Panc1 (cell line): ENCODE measurements around the gene NFATC2. TPM values are rescaled to one million over a fixed set of nuclear protein-coding genes. Genes with fewer than 3 reads are reported as not detected.

Experiments used
- ATAC-seq: fragments of 200-7000 bp; cut with Tn5 transposase; 2 replicates; pipeline ENCODE4 v1.9.1; 2020; ENCODE audit warnings: mild to moderate bottlenecking, moderate library complexity
- BruUV-seq: library from RNA; stranded (reverse); fragments of 400-500 nt; replicated peaks from 2 replicates; lab custom pipeline; 2021; lab: Mats Ljungman, UMichigan
- CTCF ChIA-PET: fragments of 300-600 bp; sonication (Branson Sonifier 250); formaldehyde crosslinking; loops from one replicate; lab custom pipeline; 2022; ENCODE audit warnings: antibody characterized with exemption; lab: Charles Lee
- POLR2A ChIA-PET: fragments of 300-600 bp; sonication (Branson Sonifier 250); formaldehyde crosslinking; loops from one replicate; lab custom pipeline; 2022; ENCODE audit warnings: antibody characterized with exemption; lab: Charles Lee
- DNase-seq: peaks from one replicate; pipeline ENCODE4 v3.0.0-alpha.2; 2010; ENCODE audit warnings: low read depth, low spot score
- H3K27ac ChIP-seq: 2 replicates; pipeline ENCODE4 v1.5.1; 2011; ENCODE audit warnings: mild to moderate bottlenecking, low read length, inconsistent platforms
- H3K27me3 ChIP-seq: fragments of 200-500 bp; sonication (Bioruptor generic); 2 replicates; pipeline ENCODE4 v1.6.0; 2014; ENCODE audit warnings: low read length, inconsistent platforms; ENCODE audit not compliant: control insufficient read depth, insufficient read depth
- H3K36me3 ChIP-seq: fragments of 200-500 bp; sonication (Bioruptor generic); 2 replicates; pipeline ENCODE4 v1.5.1; 2014; ENCODE audit warnings: inconsistent platforms, mild to moderate bottlenecking, low read length, moderate library complexity; ENCODE audit not compliant: control insufficient read depth, insufficient read depth
- H3K4me1 ChIP-seq: 2 replicates; pipeline ENCODE4 v1.5.1; 2011; ENCODE audit warnings: inconsistent platforms, mild to moderate bottlenecking, low read length, moderate library complexity; ENCODE audit not compliant: control insufficient read depth, insufficient read depth
- H3K4me3 ChIP-seq, 2 experiments: 2 replicates each; pipeline ENCODE4 v1.5.1; 2011 to 2012; ENCODE audit warnings: low read depth in 2 of 2, low read length in 2 of 2, mild to moderate bottlenecking in 2 of 2, inconsistent platforms in 1 of 2, moderate library complexity in 1 of 2
- H3K9me3 ChIP-seq: fragments of 200-500 bp; sonication (Bioruptor generic); 2 replicates; pipeline ENCODE4 v1.5.1; 2014; ENCODE audit warnings: low read depth, mild to moderate bottlenecking, inconsistent platforms, low read length, moderate library complexity; ENCODE audit not compliant: control insufficient read depth, insufficient read depth
- CTCF ChIP-seq: fragments of 450-650 bp; IDR thresholded peaks from 2 replicates; pipeline ENCODE4 v1.5.1; 2017; ENCODE audit warnings: mild to moderate bottlenecking
- POLR2AphosphoS5 ChIP-seq: IDR thresholded peaks from 2 replicates; pipeline ENCODE4 v1.6.1; 2012; ENCODE audit warnings: mild to moderate bottlenecking, low read depth, low read length, moderate library complexity
- REST ChIP-seq, 2 experiments: IDR thresholded peaks; 2 replicates each; pipeline ENCODE4 v1.6.1; 2011 to 2012; ENCODE audit warnings: low read depth in 2 of 2, control low read depth in 1 of 2, low read length in 1 of 2, mild to moderate bottlenecking in 1 of 2, moderate library complexity in 1 of 2; ENCODE audit not compliant: insufficient read depth in 1 of 2
- SIN3A ChIP-seq: IDR thresholded peaks from 2 replicates; pipeline ENCODE4 v1.6.1; 2012; ENCODE audit warnings: low read depth, mild to moderate bottlenecking, low read length, moderate library complexity, borderline replicate concordance; ENCODE audit not compliant: insufficient read depth
- TCF7L2 ChIP-seq: IDR thresholded peaks from 2 replicates; pipeline ENCODE4 v1.6.1; 2011; ENCODE audit warnings: mild to moderate bottlenecking, low read depth, low read length, inconsistent platforms
- in situ Hi-C: cut with HindIII; loops from 2 replicates; pipeline ENCODE4 v1.10.0; 2016; ENCODE audit warnings: low sequenced_read_pairs, low pct_unique_long_range_greater_than_20kb
- intact Hi-C: fragments of 100-400 bp; cut with micrococcal nuclease; formaldehyde crosslinking; loops from one replicate; pipeline ENCODE4 v1.10.0; 2022; ENCODE audit not compliant: unreplicated experiment
- total RNA-seq: library from RNA; stranded (reverse); gene quantifications from one replicate; pipeline ENCODE4 v1.2.1, GENCODE V29; 2021; ENCODE audit not compliant: unreplicated experiment

NFATC2 gene
- total RNA-seq, 1 experiment from 2014 or later, result 10.6 TPM

GRCh38 chr20:51565298-51566144 lies 23.0 kb upstream of the NFATC2 start:
- DNase-seq, result no peak

More at GRCh38 chr20:51565298-51566144, 23.0 kb upstream of the NFATC2 start:
- in situ Hi-C loops (no loop called here), intact Hi-C loops (loop anchor here (10.0 kb wide), 1 partner anchor 111 kb away; no protein-coding TSS in a partner anchor)
- BruUV-seq, result no TSS peak
- no peaks in the 10 kb centered on the region for H3K27me3 ChIP-seq
- no peak for ATAC-seq
- no peak overlapping the region for H3K4me3 ChIP-seq
- H3K27ac ChIP-seq, result peak overlapping the region; percentile 66
- TF ChIP-seq TCF7L2, result no peak
- no peak for TF ChIP-seq CTCF
- TF ChIP-seq SIN3A, result no peak
- TF ChIP-seq POLR2AphosphoS5, result no peak
- no peak for TF ChIP-seq REST (IDR thresholded peaks at IDR 0.05; ENCODE audit: insufficient read depth in 1 of 2, low read depth in 2 of 2, low read length in 1 of 2)
- ChIA-PET POLR2A (no interaction called here), CTCF (interaction anchor here (0.6 kb wide), 1 partner anchor 550 kb away, joined by 3 read pairs; no protein-coding TSS in a partner anchor)
- H3K4me1 ChIP-seq, result peaks cover 46% of the 10 kb centered on the region
- H3K36me3 ChIP-seq, result no peaks in the 10 kb centered on the region
- no peaks in the 10 kb centered on the region for H3K9me3 ChIP-seq
